ENCODE measurements around the gene OLFM3.

OLFM3 gene

DNA sequence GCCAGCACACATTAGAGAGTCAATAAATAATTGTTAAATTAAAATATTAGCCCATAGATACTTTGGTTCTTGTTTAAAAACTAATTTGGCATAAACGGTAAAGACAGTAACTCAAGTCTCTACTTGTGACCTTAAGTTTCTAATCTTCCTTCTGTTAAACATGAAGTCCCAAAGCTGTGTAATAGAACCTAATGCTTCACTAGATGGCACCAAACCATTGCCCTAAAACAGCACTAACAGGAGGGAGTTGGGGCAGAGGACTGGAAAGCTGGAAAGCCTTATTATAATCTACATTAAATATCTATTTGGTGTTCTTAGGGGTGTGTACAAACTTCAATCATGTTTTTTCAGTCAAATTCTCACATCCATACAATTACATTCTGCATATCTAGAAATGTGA, 176.7 kb downstream of the OLFM3 start:
- no peak overlapping the region for H3K4me3 ChIP-seq (ENCODE audit: low read depth in 1 of 2, low read length in 2 of 2)
- no peaks in the 10 kb centered on the region for H3K36me3 ChIP-seq (ENCODE audit: control insufficient read depth in 1 of 2, insufficient read depth in 2 of 2, low read length in 2 of 2)
- no peak overlapping the region for H3K27ac ChIP-seq (ENCODE audit: low read depth, low read length)
- H3K27me3 ChIP-seq (ENCODE audit: control insufficient read depth in 1 of 2, insufficient read depth in 2 of 2, low read length in 2 of 2) = no peaks in the 10 kb centered on the region
- H3K9me3 ChIP-seq (ENCODE audit: control insufficient read depth in 1 of 2, low read length in 2 of 2) = no peaks in the 10 kb centered on the region
- H3K9ac ChIP-seq (ENCODE audit: low read depth in 1 of 2, low read length in 2 of 2) = no peak overlapping the region
- H3K4me1 ChIP-seq (ENCODE audit: control insufficient read depth in 1 of 2, insufficient read depth in 2 of 2, low read length in 2 of 2) = no peaks in the 10 kb centered on the region

DNA sequence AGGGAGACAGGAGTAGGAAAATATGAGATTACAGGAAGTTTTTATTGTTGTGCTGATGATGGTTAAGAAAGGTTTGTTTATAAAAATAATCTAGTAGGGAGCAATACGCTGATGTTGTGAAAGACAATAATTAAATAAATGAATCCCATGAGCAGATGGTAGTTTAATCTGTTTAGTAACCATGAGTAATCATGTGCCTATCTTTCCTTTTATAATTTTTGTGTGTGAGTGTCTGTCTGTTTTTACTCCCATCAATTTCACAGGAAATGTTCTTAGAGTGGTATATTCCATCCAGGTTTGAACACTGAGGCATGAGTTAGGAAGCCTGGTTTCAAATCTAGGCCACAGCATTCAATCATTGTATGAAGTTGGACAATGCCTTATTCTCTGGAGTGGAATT, 180.5 kb downstream of the OLFM3 start:
- no peak overlapping the region for H3K27ac ChIP-seq (ENCODE audit: low read depth, low read length)
- H3K9ac ChIP-seq (ENCODE audit: low read depth in 1 of 2, low read length in 2 of 2) = no peak overlapping the region
- no peak overlapping the region for H3K4me3 ChIP-seq (ENCODE audit: low read depth in 1 of 2, low read length in 2 of 2)
- H3K36me3 ChIP-seq (ENCODE audit: control insufficient read depth in 1 of 2, insufficient read depth in 2 of 2, low read length in 2 of 2) = no peaks in the 10 kb centered on the region
- H3K9me3 ChIP-seq (ENCODE audit: control insufficient read depth in 1 of 2, low read length in 2 of 2) = no peaks in the 10 kb centered on the region
- H3K4me1 ChIP-seq (ENCODE audit: control insufficient read depth in 1 of 2, insufficient read depth in 2 of 2, low read length in 2 of 2) = no peaks in the 10 kb centered on the region
- no peaks in the 10 kb centered on the region for H3K27me3 ChIP-seq (ENCODE audit: control insufficient read depth in 1 of 2, insufficient read depth in 2 of 2, low read length in 2 of 2)

DNA sequence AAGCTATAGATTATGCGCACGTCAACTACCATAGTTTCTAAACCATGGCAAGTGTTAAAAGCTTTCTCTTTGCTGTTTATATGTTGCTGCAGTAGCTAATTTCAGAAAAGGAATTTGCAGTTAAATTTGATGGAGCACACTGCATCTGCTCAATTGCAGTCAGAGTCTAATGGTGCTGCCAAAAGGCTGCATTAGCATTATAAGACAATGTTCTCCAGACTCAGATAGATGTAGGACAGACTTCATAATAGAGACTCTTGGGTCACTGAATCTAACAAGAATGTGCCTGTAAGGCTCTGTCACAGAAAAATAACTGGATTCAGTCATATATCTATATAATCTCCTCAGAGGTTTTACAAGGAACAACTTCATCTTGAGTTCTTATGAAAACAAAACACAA, 198.3 kb downstream of the OLFM3 start:
- Histone ChIP-seq H3K27ac (ENCODE audit: low read depth, low read length) (no peak overlapping the region), H3K9ac (ENCODE audit: low read depth in 1 of 2, low read length in 2 of 2) (no peak overlapping the region), H3K4me3 (ENCODE audit: low read depth in 1 of 2, low read length in 2 of 2) (no peak overlapping the region), H3K27me3 (ENCODE audit: control insufficient read depth in 1 of 2, insufficient read depth in 2 of 2, low read length in 2 of 2) (no peaks in the 10 kb centered on the region), H3K4me1 (ENCODE audit: control insufficient read depth in 1 of 2, insufficient read depth in 2 of 2, low read length in 2 of 2) (no peaks in the 10 kb centered on the region), H3K9me3 (ENCODE audit: control insufficient read depth in 1 of 2, low read length in 2 of 2) (no peaks in the 10 kb centered on the region), H3K36me3 (ENCODE audit: control insufficient read depth in 1 of 2, insufficient read depth in 2 of 2, low read length in 2 of 2) (no peaks in the 10 kb centered on the region)

DNA sequence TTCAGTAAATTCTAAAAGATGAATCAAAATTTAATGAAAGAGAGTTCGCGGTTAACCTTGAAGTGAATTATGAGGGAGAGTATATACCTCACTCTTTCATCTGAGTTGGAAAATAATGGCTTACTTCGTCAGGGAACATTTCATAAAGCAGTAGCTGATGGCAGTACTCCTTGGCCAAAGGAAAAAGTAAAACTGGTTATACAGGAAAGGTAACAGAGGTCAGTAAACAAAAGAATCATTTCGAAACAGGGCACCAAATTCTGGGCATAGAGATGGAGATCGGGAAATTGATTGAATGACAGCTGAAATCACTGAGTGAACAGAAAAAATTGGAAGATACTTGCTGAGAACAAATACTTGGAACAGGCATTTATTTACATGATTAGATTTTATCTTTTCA, 199.0 kb downstream of the OLFM3 start:
- no peaks in the 10 kb centered on the region for H3K9me3 ChIP-seq (ENCODE audit: control insufficient read depth in 1 of 2, low read length in 2 of 2)
- H3K9ac ChIP-seq (ENCODE audit: low read depth in 1 of 2, low read length in 2 of 2) = no peak overlapping the region
- no peaks in the 10 kb centered on the region for H3K27me3 ChIP-seq (ENCODE audit: control insufficient read depth in 1 of 2, insufficient read depth in 2 of 2, low read length in 2 of 2)
- H3K27ac ChIP-seq (ENCODE audit: low read depth, low read length) = no peak overlapping the region
- no peak overlapping the region for H3K4me3 ChIP-seq (ENCODE audit: low read depth in 1 of 2, low read length in 2 of 2)
- H3K4me1 ChIP-seq (ENCODE audit: control insufficient read depth in 1 of 2, insufficient read depth in 2 of 2, low read length in 2 of 2) = no peaks in the 10 kb centered on the region
- H3K36me3 ChIP-seq (ENCODE audit: control insufficient read depth in 1 of 2, insufficient read depth in 2 of 2, low read length in 2 of 2) = no peaks in the 10 kb centered on the region

DNA sequence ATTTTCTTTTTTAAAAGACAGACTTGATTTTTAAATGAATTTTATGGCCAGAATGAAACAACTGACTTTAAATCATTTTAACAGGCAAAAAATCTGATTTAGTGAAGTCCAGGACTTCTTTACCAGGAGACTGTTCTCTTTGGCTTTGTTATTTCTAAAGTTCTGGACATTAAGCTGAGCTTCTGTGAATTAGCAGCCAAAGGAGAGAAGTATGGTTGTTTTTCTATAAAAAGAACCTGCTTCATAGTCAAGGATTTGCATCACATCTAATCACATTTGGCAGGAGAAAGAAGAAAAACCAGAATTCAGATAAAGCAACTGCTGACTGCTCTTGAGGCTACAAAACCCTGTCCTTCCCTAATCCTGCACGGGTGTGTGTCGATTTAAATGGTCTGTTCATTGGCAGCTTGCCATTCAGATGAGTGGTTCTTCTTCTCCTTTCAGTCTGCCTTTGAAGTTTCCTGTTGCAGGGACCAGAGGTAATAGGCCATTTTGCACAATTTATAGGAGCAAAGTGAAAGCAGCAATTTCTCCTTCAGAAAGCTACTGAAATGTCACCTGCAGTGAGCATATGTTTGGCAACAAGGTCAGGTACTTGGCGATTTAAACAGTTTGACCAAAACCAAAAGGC, 215.4 kb downstream of the OLFM3 start:
- H3K4me3 ChIP-seq (ENCODE audit: low read depth in 1 of 2, low read length in 2 of 2) = no peak overlapping the region
- no peaks in the 10 kb centered on the region for H3K9me3 ChIP-seq (ENCODE audit: control insufficient read depth in 1 of 2, low read length in 2 of 2)
- H3K36me3 ChIP-seq (ENCODE audit: control insufficient read depth in 1 of 2, insufficient read depth in 2 of 2, low read length in 2 of 2) = no peaks in the 10 kb centered on the region
- no peak overlapping the region for H3K27ac ChIP-seq (ENCODE audit: low read depth, low read length)
- no peaks in the 10 kb centered on the region for H3K27me3 ChIP-seq (ENCODE audit: control insufficient read depth in 1 of 2, insufficient read depth in 2 of 2, low read length in 2 of 2)
- no peak overlapping the region for H3K9ac ChIP-seq (ENCODE audit: low read depth in 1 of 2, low read length in 2 of 2)
- H3K4me1 ChIP-seq (ENCODE audit: control insufficient read depth in 1 of 2, insufficient read depth in 2 of 2, low read length in 2 of 2) = no peaks in the 10 kb centered on the region

DNA sequence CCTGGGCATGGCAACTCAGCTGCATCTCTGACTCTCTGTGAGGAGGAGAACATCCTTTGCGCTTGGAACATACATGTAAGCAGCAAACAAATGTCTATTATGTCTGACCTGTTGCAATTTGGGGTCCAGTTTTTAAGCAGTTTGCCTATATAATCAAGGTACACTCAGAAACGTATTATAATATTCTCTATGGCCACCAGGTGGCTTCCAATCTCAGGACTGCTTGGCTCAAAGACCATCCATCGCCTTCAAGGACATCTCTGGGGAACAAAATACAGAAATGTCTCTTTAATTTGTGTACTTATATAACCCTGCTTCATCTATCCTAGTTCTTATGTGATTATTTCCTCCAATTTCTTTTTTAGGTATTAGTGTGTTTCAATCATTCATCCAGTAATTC, 227.2 kb downstream of the OLFM3 start:
- Histone ChIP-seq H3K36me3 (ENCODE audit: control insufficient read depth in 1 of 2, insufficient read depth in 2 of 2, low read length in 2 of 2) (no peaks in the 10 kb centered on the region), H3K4me3 (ENCODE audit: low read depth in 1 of 2, low read length in 2 of 2) (no peak overlapping the region), H3K27ac (ENCODE audit: low read depth, low read length) (no peak overlapping the region), H3K4me1 (ENCODE audit: control insufficient read depth in 1 of 2, insufficient read depth in 2 of 2, low read length in 2 of 2) (no peaks in the 10 kb centered on the region), H3K9me3 (ENCODE audit: control insufficient read depth in 1 of 2, low read length in 2 of 2) (no peaks in the 10 kb centered on the region), H3K27me3 (ENCODE audit: control insufficient read depth in 1 of 2, insufficient read depth in 2 of 2, low read length in 2 of 2) (no peaks in the 10 kb centered on the region), H3K9ac (ENCODE audit: low read depth in 1 of 2, low read length in 2 of 2) (no peak overlapping the region)

DNA sequence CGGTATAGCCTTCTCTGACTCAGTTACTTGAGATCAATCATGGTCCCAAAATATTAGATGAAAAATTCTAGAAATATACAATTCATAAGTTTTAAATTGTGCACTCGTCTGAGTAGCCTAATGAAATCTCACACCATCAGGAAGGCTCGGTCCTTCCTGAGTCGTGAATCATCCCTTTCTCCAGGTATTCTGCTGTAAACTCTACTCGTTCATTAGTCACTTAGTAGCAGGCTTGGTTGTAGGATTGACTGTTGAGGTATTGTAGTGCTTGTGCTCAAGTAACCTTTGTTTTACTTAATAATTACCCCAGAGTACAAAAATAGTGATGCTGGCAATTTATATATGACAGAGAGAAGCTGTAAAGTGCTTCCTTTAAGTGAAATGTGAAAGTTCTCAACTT, 238.7 kb downstream of the OLFM3 start:
- Histone ChIP-seq H3K9me3 (ENCODE audit: control insufficient read depth in 1 of 2, low read length in 2 of 2) (no peaks in the 10 kb centered on the region), H3K4me1 (ENCODE audit: control insufficient read depth in 1 of 2, insufficient read depth in 2 of 2, low read length in 2 of 2) (no peaks in the 10 kb centered on the region), H3K27ac (ENCODE audit: low read depth, low read length) (no peak overlapping the region), H3K9ac (ENCODE audit: low read depth in 1 of 2, low read length in 2 of 2) (no peak overlapping the region), H3K27me3 (ENCODE audit: control insufficient read depth in 1 of 2, insufficient read depth in 2 of 2, low read length in 2 of 2) (no peaks in the 10 kb centered on the region), H3K4me3 (ENCODE audit: low read depth in 1 of 2, low read length in 2 of 2) (no peak overlapping the region), H3K36me3 (ENCODE audit: control insufficient read depth in 1 of 2, insufficient read depth in 2 of 2, low read length in 2 of 2) (no peaks in the 10 kb centered on the region)

DNA sequence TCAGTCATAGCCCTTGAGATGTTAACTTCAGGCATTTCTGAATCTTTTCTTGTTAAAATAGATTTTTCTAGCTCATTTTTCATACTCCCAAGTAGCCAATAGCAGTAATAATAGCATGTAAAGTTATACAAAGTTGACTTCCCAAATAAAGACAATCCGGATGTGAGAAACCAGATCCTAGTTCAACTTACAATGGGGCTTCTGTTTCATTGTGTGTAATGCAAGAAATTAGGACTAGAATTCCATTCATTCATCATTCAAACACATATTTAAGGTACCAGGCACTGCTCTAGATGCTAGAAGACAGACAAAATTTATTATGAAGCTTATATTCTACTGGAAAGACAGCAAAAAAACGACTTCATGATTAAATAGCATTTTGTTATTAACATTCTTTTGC, 240.3 kb downstream of the OLFM3 start:
- Histone ChIP-seq H3K27me3 (ENCODE audit: control insufficient read depth in 1 of 2, insufficient read depth in 2 of 2, low read length in 2 of 2) (no peaks in the 10 kb centered on the region), H3K9ac (ENCODE audit: low read depth in 1 of 2, low read length in 2 of 2) (no peak overlapping the region), H3K4me3 (ENCODE audit: low read depth in 1 of 2, low read length in 2 of 2) (no peak overlapping the region), H3K27ac (ENCODE audit: low read depth, low read length) (no peak overlapping the region), H3K4me1 (ENCODE audit: control insufficient read depth in 1 of 2, insufficient read depth in 2 of 2, low read length in 2 of 2) (no peaks in the 10 kb centered on the region), H3K9me3 (ENCODE audit: control insufficient read depth in 1 of 2, low read length in 2 of 2) (no peaks in the 10 kb centered on the region), H3K36me3 (ENCODE audit: control insufficient read depth in 1 of 2, insufficient read depth in 2 of 2, low read length in 2 of 2) (no peaks in the 10 kb centered on the region)

All from duodenal mucosa (tissue), 2 donors.